ENCODE data around the gene GSTM4. TPM values are rescaled to one million over a fixed set of nuclear protein-coding genes. Genes with fewer than 3 reads are reported as not detected.

The GSTM4 gene
- total and polyA plus RNA-seq, 2 of the 8 experiments (the other 6 are each of a cell fraction or from before 2014, with no cell fraction given), result 11.3 to 31.4 TPM

DNA sequence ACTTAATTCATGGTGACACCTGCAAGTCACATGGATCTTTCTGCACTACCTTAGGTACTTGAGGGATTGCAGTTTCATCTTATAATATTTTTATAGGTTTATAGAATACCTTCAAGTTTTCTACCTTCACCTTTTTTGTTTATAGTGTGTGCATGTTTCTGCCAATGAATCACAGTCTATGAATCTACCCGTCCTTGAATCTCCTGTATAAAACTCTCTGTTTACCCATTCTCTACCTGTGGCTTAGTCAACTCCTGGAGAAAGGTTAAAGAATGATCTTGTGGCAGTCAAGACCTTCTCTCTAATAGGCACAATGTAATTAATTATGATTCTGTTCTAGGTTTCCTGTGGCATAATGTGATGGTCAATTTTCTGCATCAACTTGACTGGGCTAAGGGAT lies 8.8 kb downstream of the GSTM4 start:
- Histone ChIP-seq H3K18ac (ENCODE audit: extremely low read depth, low read length) (no peak overlapping the region), H2AK5ac (ENCODE audit: low read depth, low read length) (no peak overlapping the region), H3K27ac (ENCODE audit: low read depth, low read length) (no peak overlapping the region), H2BK12ac (ENCODE audit: low read depth, low read length) (no peak overlapping the region), H3K4me2 (ENCODE audit: insufficient read depth in 1 of 2, low read depth in 2 of 2, low read length in 2 of 2) (no peak overlapping the region), H4K8ac (ENCODE audit: extremely low read depth, insufficient read depth, low read length) (no peak overlapping the region), H3K56ac (replicated peaks; ENCODE audit: insufficient read length, low read depth, low read length) (no peak overlapping the region), H2AFZ (ENCODE audit: low read length) (no peak overlapping the region), H3K4me1 (replicated peaks in 1 of 4; ENCODE audit: control insufficient read depth in 3 of 4, insufficient read depth in 4 of 4, low read length in 3 of 4) (peaks cover 0 to 6% (median 5%) of the 10 kb centered on the region in 4 experiments; a peak in 5 of 7 replicates), H3K4me3 (ENCODE audit: extremely low read depth in 1 of 4, insufficient read depth in 2 of 4, low read depth in 3 of 4, low read length in 4 of 4) (no peak overlapping the region), H3K79me1 (ENCODE audit: low read depth, low read length) (no peaks in the 10 kb centered on the region), H2BK20ac (ENCODE audit: low read length) (no peak overlapping the region), H3K9me3 (ENCODE audit: insufficient read depth in 2 of 2, low read depth in 1 of 2, low read length in 1 of 2) (no peaks in the 10 kb centered on the region), H3K27me3 (replicated peaks in 1 of 4; ENCODE audit: control insufficient read depth in 3 of 4, extremely low read depth in 1 of 4, insufficient read depth in 3 of 4, low read length in 3 of 4) (no peaks in the 10 kb centered on the region), H2BK5ac (ENCODE audit: low read depth, low read length) (no peak overlapping the region), H3K4ac (replicated peaks; ENCODE audit: insufficient read length, low read depth, low read length) (no peak overlapping the region), H2BK120ac (replicated peaks; ENCODE audit: low read depth, low read length) (no peak overlapping the region), H3K23ac (ENCODE audit: insufficient read length) (no peak overlapping the region), H4K91ac (replicated peaks; ENCODE audit: insufficient read length, low read length) (no peak overlapping the region), H3K14ac (ENCODE audit: insufficient read length) (no peak overlapping the region), H4K5ac (ENCODE audit: insufficient read length, low read depth, low read length) (no peak overlapping the region), H3K23me2 (ENCODE audit: low read depth, low read length) (peaks cover 4% of the 10 kb centered on the region; the same call in 1 of the 2 replicates), H2BK15ac (ENCODE audit: low read length) (no peak overlapping the region), H3K9ac (replicated peaks in 1 of 4; ENCODE audit: extremely low read depth in 1 of 4, low read depth in 3 of 4, low read length in 3 of 4) (no peak overlapping the region), H3K36me3 (ENCODE audit: control insufficient read depth in 2 of 4, insufficient read depth in 4 of 4, low read length in 3 of 4) (no peaks in the 10 kb centered on the region), H3K79me2 (ENCODE audit: control insufficient read depth in 1 of 2, insufficient read depth in 2 of 2, low read length in 2 of 2) (no peaks in the 10 kb centered on the region), H4K20me1 (replicated peaks in 1 of 2; ENCODE audit: control insufficient read depth in 1 of 2, insufficient read depth in 2 of 2, low read length in 2 of 2) (no peaks in the 10 kb centered on the region)
- POLR2A ChIA-PET (ENCODE audit: partially characterized antibody), result no interaction called here
- FAIRE-seq (no peak), DNase-seq (ENCODE audit: low read depth in 1 of 2, low spot score in 2 of 2) (no peak)
- WGBS, 2 experiments (ENCODE audit: extremely low coverage in 1 of 2, insufficient coverage in 1 of 2, insufficient read length in 1 of 2, insufficient replicate concordance in 2 of 2, low coverage in 1 of 2, low lambda C conversion rate in 2 of 2, missing lambda C conversion rate in 1 of 2), result 82% methylated on average over 1 of the region's 1 CpG; no CpG with 5 or more reads in 1 of the 2 experiments
- TF ChIP-seq SRF (IDR thresholded peaks at IDR 0.05; ENCODE audit: low read depth, low read length) (no peak), RXRA (IDR thresholded peaks at IDR 0.05; ENCODE audit: insufficient read depth, low read depth, low read length) (no peak)
- CTCF ChIA-PET (ENCODE audit: partially characterized antibody), result no interaction called here
